CD8-positive, alpha-beta memory T cell (primary cell): ENCODE data around the gene ACOX3. TPM values are rescaled to one million over a fixed set of nuclear protein-coding genes. Genes with fewer than 3 reads are reported as not detected.

ENCODE experiments used
- CTCF ChIA-PET: fragments of 350-600 bp; sonication (Branson Sonifier 250); formaldehyde crosslinking; loops from one replicate; lab custom pipeline; 2021; ENCODE audit warnings: antibody characterized with exemption; lab: Charles Lee
- POLR2A ChIA-PET: fragments of 350-600 bp; sonication (Branson Sonifier 250); formaldehyde crosslinking; loops from one replicate; lab custom pipeline; 2021; ENCODE audit warnings: antibody characterized with exemption; lab: Charles Lee
- DNase-seq, 5 donors: peaks; one replicate each; pipeline versions ENCODE4 v3.0.0 to v3.0.0-alpha.2; 2020 to 2022; ENCODE audit warnings: mixed read lengths in 1 of 5
- H3K27ac ChIP-seq: one replicate; pipeline ENCODE4 v1.7.0; 2013; ENCODE audit warnings: low read depth, mild to moderate bottlenecking, low read length, moderate library complexity
- H3K27me3 ChIP-seq: 2 replicates; pipeline ENCODE4 v1.7.0; 2013; ENCODE audit warnings: low read length, mild to moderate bottlenecking; ENCODE audit not compliant: insufficient read depth, poor library complexity, severe bottlenecking
- H3K36me3 ChIP-seq: 2 replicates; pipeline ENCODE4 v1.7.0; 2013; ENCODE audit warnings: mild to moderate bottlenecking, low read length, moderate library complexity; ENCODE audit not compliant: insufficient read depth
- H3K4me1 ChIP-seq: 2 replicates; pipeline ENCODE4 v1.7.0; 2013; ENCODE audit warnings: mild to moderate bottlenecking, low read length, moderate library complexity; ENCODE audit not compliant: insufficient read depth
- H3K4me3 ChIP-seq: 2 replicates; pipeline ENCODE4 v1.7.0; 2013; ENCODE audit warnings: mild to moderate bottlenecking, low read length
- H3K9me3 ChIP-seq: 2 replicates; pipeline ENCODE4 v1.7.0; 2013; ENCODE audit warnings: mild to moderate bottlenecking, low read length
- H3K27ac Mint-ChIP-seq, 8 donors: one replicate each; pipeline ENCODE4 v1.8.0; 2020 to 2021; ENCODE audit warnings: mixed read lengths in 8 of 8, mild to moderate bottlenecking in 6 of 8, inconsistent platforms in 3 of 8, moderate library complexity in 3 of 8
- H3K27me3 Mint-ChIP-seq, 2 donors: one replicate each; pipeline ENCODE4 v1.8.0; 2020 to 2021; ENCODE audit warnings: mixed read lengths in 2 of 2, mild to moderate bottlenecking in 1 of 2, moderate library complexity in 1 of 2
- H3K36me3 Mint-ChIP-seq, 3 donors: one replicate each; pipeline ENCODE4 v1.8.0; 2020 to 2021; ENCODE audit warnings: mixed read lengths in 3 of 3, inconsistent platforms in 1 of 3, mild to moderate bottlenecking in 1 of 3
- H3K4me1 Mint-ChIP-seq, 3 donors: one replicate each; pipeline ENCODE4 v1.8.0; 2020 to 2021; ENCODE audit warnings: mixed read lengths in 3 of 3, inconsistent platforms in 1 of 3, mild to moderate bottlenecking in 1 of 3
- H3K4me3 Mint-ChIP-seq, 7 donors: one replicate each; pipeline ENCODE4 v1.8.0; 2020 to 2021; ENCODE audit warnings: mixed read lengths in 7 of 7, mild to moderate bottlenecking in 6 of 7, moderate library complexity in 4 of 7, inconsistent platforms in 2 of 7
- H3K9me3 Mint-ChIP-seq, 5 donors: one replicate each; pipeline ENCODE4 v1.8.0; 2020 to 2022; ENCODE audit warnings: mixed read lengths in 5 of 5, mild to moderate bottlenecking in 3 of 5, moderate library complexity in 2 of 5, inconsistent platforms in 1 of 5
- polyA plus RNA-seq: library from polyadenylated mRNA; unstranded; fragments of 300-500 nt; fragmentation: Illumina TruSeq; gene quantifications from one replicate; pipeline ENCODE4 v1.2.3, GENCODE V29; 2021
- total RNA-seq, 2 experiments: library from RNA; stranded (reverse); gene quantifications; one replicate each; pipeline ENCODE4 v1.2.3, GENCODE V29; 2021

The ACOX3 gene
- total and polyA plus RNA-seq, 3 experiments from 2014 or later = 14.2 to 24.9 (median 22.3) TPM

- DNase-seq = no peak
- CTCF ChIA-PET = no interaction called here
Observed at GRCh38 chr4:8320386-8320750, 120.2 kb downstream of the ACOX3 start.

GRCh38 chr4:8319731-8320385, 120.7 kb downstream of the ACOX3 start:
- Mint-ChIP-seq H3K9me3 (no peaks in the 10 kb centered on the region), H3K27me3 (peaks cover 3 to 4% of the 10 kb centered on the region in 2 donors), H3K4me3 (no peak overlapping the region), H3K27ac (no peak overlapping the region), H3K4me1 (no peaks in the 10 kb centered on the region), H3K36me3 (no peaks in the 10 kb centered on the region)
- DNase-seq = no peak
- Histone ChIP-seq H3K9me3 (no peaks in the 10 kb centered on the region), H3K4me1 (no peaks in the 10 kb centered on the region), H3K27me3 (no peaks in the 10 kb centered on the region), H3K27ac (no peak overlapping the region), H3K36me3 (no peaks in the 10 kb centered on the region), H3K4me3 (no peak overlapping the region)
- ChIA-PET CTCF (no interaction called here), POLR2A (no interaction called here)

More at GRCh38 chr4:8320386-8320750, 120.2 kb downstream of the ACOX3 start:
- Histone ChIP-seq H3K36me3 (no peaks in the 10 kb centered on the region), H3K4me3 (no peak overlapping the region), H3K9me3 (no peaks in the 10 kb centered on the region), H3K4me1 (no peaks in the 10 kb centered on the region), H3K27ac (no peak overlapping the region), H3K27me3 (no peaks in the 10 kb centered on the region)
- Mint-ChIP-seq H3K4me1 (no peaks in the 10 kb centered on the region), H3K36me3 (no peaks in the 10 kb centered on the region), H3K27me3 (peaks cover 0 to 3% of the 10 kb centered on the region in 2 donors), H3K9me3 (no peaks in the 10 kb centered on the region), H3K27ac (no peak overlapping the region), H3K4me3 (no peak overlapping the region)
- POLR2A ChIA-PET = no interaction called here

DNA sequence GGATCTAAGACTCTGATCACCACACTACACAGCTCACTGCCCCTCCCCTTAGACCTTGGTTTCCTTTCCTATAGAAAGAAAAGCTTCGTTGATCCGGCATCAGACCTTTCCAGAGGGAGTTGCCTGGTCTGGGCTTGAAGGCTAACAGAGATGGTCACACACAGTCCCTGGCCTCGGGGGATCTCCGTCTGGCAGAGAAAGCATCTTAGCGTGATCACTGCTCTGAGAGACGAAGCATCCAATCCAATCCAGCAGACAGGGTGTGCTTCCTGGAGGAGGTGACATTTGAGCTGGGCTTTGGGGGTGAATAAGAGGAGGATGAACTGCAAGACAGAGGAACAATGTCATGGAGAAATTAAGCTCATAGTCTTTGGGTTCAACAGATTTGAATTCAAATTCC, 121.5 kb downstream of the ACOX3 start:
- no peaks in the 10 kb centered on the region for H3K4me1 ChIP-seq
- H3K27me3 ChIP-seq = no peaks in the 10 kb centered on the region
- H3K27ac ChIP-seq = no peak overlapping the region
- Mint-ChIP-seq H3K4me1 (no peaks in the 10 kb centered on the region), H3K27me3 (peaks cover 3 to 4% of the 10 kb centered on the region in 2 donors), H3K9me3 (no peaks in the 10 kb centered on the region), H3K27ac (no peak overlapping the region), H3K36me3 (no peaks in the 10 kb centered on the region), H3K4me3 (no peak overlapping the region)
- no peaks in the 10 kb centered on the region for H3K36me3 ChIP-seq
- ChIA-PET POLR2A (no interaction called here), CTCF (no interaction called here)
- H3K9me3 ChIP-seq = no peaks in the 10 kb centered on the region
- no peak for DNase-seq
- H3K4me3 ChIP-seq = no peak overlapping the region

- DNase-seq = no peak
- no peaks in the 10 kb centered on the region for H3K4me1 ChIP-seq
- ChIA-PET CTCF (no interaction called here), POLR2A (no interaction called here)
- H3K36me3 ChIP-seq = no peaks in the 10 kb centered on the region
- peaks cover 3 to 7% of the 10 kb centered on the region in 2 donors for H3K27me3 Mint-ChIP-seq
- H3K9me3 Mint-ChIP-seq = peaks cover 0 to 3% (median 0%) of the 10 kb centered on the region in 5 donors
- no peaks in the 10 kb centered on the region for H3K9me3 ChIP-seq
- no peaks in the 10 kb centered on the region for H3K27me3 ChIP-seq
- peak overlapping the region in 1 of 8 donors; percentile 64 for H3K27ac Mint-ChIP-seq
- no peak overlapping the region for H3K4me3 Mint-ChIP-seq
- no peaks in the 10 kb centered on the region for H3K36me3 Mint-ChIP-seq
- no peak overlapping the region for H3K27ac ChIP-seq
- no peaks in the 10 kb centered on the region for H3K4me1 Mint-ChIP-seq
- H3K4me3 ChIP-seq = no peak overlapping the region
Observed at GRCh38 chr4:8318509-8318908, 122.0 kb downstream of the ACOX3 start.

DNA sequence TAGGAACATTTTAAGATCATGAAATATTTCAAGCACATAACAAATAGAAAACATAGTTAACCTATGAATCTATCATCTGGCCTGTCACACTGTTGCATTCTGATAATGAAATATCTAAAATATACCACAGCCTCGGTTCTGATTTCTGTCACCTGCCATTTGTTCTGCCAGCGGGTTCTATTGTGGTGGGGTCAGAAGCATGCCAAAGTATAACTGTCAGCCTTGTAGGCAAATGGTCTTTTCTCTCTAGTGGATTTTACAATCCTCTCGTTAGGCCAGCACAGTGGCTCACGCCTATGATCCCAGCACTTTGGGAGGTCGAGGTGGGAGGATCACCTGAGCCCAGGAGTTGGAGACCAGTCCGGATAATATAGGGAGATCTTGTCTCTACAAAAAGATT, 123.0 kb downstream of the ACOX3 start:
- H3K27ac ChIP-seq = no peak overlapping the region
- H3K27ac Mint-ChIP-seq = no peak overlapping the region
- ChIA-PET POLR2A (no interaction called here), CTCF (no interaction called here)
- DNase-seq = no peak
- H3K9me3 ChIP-seq = no peaks in the 10 kb centered on the region
- H3K4me1 ChIP-seq = no peaks in the 10 kb centered on the region
- no peaks in the 10 kb centered on the region for H3K4me1 Mint-ChIP-seq
- no peak overlapping the region for H3K4me3 ChIP-seq
- no peaks in the 10 kb centered on the region for H3K36me3 Mint-ChIP-seq
- no peak overlapping the region for H3K4me3 Mint-ChIP-seq
- H3K27me3 ChIP-seq = no peaks in the 10 kb centered on the region
- peaks cover 3 to 7% of the 10 kb centered on the region in 2 donors for H3K27me3 Mint-ChIP-seq
- peaks cover 0 to 12% (median 0%) of the 10 kb centered on the region in 5 donors for H3K9me3 Mint-ChIP-seq
- H3K36me3 ChIP-seq = no peaks in the 10 kb centered on the region

DNA sequence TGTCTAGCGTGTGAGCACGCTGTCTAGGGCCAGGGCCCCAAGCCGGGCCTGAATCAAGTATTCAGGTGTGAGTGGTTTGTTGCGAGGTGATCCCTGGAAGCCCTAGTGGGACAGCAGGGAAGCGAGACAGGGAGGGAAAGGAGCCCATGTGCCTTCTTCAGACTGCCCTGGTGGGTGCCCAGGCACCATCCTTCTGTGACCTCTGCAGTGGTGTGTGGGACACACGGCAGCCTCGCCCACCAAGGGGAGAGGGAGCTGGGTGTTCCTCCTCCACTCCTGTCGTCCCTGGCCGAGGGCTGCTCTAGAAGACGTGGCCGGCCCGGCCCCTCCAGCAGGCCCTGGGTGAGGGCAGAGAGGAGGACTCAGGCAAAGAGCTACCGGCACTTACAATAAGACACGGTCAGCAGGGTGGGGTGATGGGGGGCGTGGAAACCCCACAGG, 123.6 kb downstream of the ACOX3 start:
- Histone ChIP-seq H3K27ac (no peak overlapping the region), H3K36me3 (no peaks in the 10 kb centered on the region), H3K27me3 (no peaks in the 10 kb centered on the region), H3K4me1 (no peaks in the 10 kb centered on the region), H3K4me3 (no peak overlapping the region), H3K9me3 (no peaks in the 10 kb centered on the region)
- no peak for DNase-seq
- Mint-ChIP-seq H3K9me3 (peaks cover 0 to 16% (median 0%) of the 10 kb centered on the region in 5 donors), H3K27ac (peak overlapping the region in 1 of 8 donors; percentile 61), H3K27me3 (peaks cover 7 to 8% of the 10 kb centered on the region in 2 donors), H3K4me3 (no peak overlapping the region), H3K36me3 (no peaks in the 10 kb centered on the region), H3K4me1 (no peaks in the 10 kb centered on the region)
- POLR2A ChIA-PET = no interaction called here
- CTCF ChIA-PET = no interaction called here

Other genes with a start within 250 kb of the ACOX3 start
- gene SH3TC1, start 241.4 kb downstream of the ACOX3 start, total RNA-seq = 1 to 10 TPM; 7.5 to 8.9 TPM
- 12.2 TPM for gene SH3TC1, start 241.4 kb downstream of the ACOX3 start, polyA plus RNA-seq
- not detected for gene HTRA3, start 171.0 kb downstream of the ACOX3 start, total RNA-seq
- not detected for gene HTRA3, start 171.0 kb downstream of the ACOX3 start, polyA plus RNA-seq
- 10 to 100 TPM; 25.2 to 25.6 TPM for gene TRMT44, start 54 bp upstream of the ACOX3 start, total RNA-seq
- gene TRMT44, start 54 bp upstream of the ACOX3 start, polyA plus RNA-seq = 13.8 TPM
- gene GPR78, start 139.7 kb upstream of the ACOX3 start, total RNA-seq = not detected
- gene GPR78, start 139.7 kb upstream of the ACOX3 start, polyA plus RNA-seq = not detected
- not detected for gene CPZ, start 152.0 kb upstream of the ACOX3 start, total RNA-seq
- gene CPZ, start 152.0 kb upstream of the ACOX3 start, polyA plus RNA-seq = not detected